DND-41 (cell line): ENCODE data around the gene MYEF2.

Experiments used
- CTCF ChIP-seq: IDR thresholded peaks from 2 replicates; pipeline ENCODE4 v1.5.1; 2012; ENCODE audit warnings: borderline replicate concordance, low read length, moderate library complexity, mild to moderate bottlenecking; ENCODE audit not compliant: poor library complexity, severe bottlenecking; ENCODE audit errors: extremely low read depth
- EZH2 ChIP-seq: IDR thresholded peaks from 3 replicates; pipeline ENCODE4 v1.6.1; 2012; ENCODE audit warnings: borderline replicate concordance, low read depth, mild to moderate bottlenecking, moderate library complexity, low read length, inconsistent platforms; ENCODE audit not compliant: severe bottlenecking

DNA sequence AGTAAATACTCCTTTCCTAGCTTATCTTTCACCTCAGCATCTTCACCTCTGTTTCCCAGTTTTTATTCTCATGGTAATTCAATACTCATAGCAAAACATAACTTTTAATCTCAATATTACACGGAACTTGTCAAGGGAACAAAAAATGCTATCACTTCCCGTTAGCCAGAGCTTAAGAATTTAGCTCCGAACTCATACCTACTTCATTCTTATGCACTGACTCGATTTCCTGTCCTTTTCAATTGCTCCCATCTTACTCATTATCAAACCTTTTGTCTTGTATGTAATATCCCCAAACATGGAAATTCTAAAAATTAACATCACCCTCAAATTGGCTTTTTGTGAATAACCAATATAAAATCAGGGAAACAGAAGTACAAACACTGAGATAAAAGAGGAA is 28.2 kb downstream of the MYEF2 start:
- no peak for TF ChIP-seq EZH2
- no peak for TF ChIP-seq CTCF
